ENCODE results near the gene PGK2. TPM values are rescaled to one million over a fixed set of nuclear protein-coding genes. Genes with fewer than 3 reads are reported as not detected.

PGK2 gene
- total RNA-seq, 1 experiment from 2014 or later, result not detected

DNA sequence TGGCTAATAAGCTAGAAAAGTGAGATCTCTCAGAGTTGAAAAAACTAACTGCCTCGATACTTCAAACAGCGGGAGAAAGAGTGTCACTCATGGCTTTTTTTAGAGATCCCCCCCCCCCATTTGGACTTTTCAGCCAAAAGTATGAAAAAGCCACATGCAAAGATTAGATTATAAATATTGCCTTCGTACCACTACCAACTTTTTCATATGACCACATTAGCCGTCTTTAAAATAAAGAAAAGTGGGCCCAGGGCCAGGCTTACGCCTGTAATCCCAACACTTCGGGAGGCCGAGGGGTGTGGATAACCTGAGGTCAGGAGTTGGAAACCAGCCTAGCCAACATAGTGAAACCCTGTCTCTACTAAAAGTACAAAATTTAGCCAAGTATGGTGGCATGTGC is 4.4 kb downstream of the PGK2 start:
- H3K9ac ChIP-seq (ENCODE audit: extremely low read depth, insufficient read length, low read length), result no peak overlapping the region
- no peak overlapping the region for H3K18ac ChIP-seq (ENCODE audit: insufficient read length, low read depth, low read length)
- no peak overlapping the region for H3K56ac ChIP-seq (ENCODE audit: insufficient read length, low read depth, low read length)
- H4K91ac ChIP-seq (ENCODE audit: insufficient read length, low read depth, low read length), result no peak overlapping the region
- H3K23ac ChIP-seq (ENCODE audit: insufficient read length, low read depth, low read length), result no peak overlapping the region
- Mint-ChIP-seq H3K36me3 (ENCODE audit: insufficient read depth in 1 of 3, low read depth in 3 of 3) (peaks cover 0 to 6% (median 3%) of the 10 kb centered on the region in 3 experiments; a peak in 2 of 7 replicates), H3K27me3 (ENCODE audit: low read depth) (no peaks in the 10 kb centered on the region), H3K9me3 (peaks cover 0 to 4% of the 10 kb centered on the region in 2 experiments; a peak in 1 of 5 replicates), H3K27ac (no peak overlapping the region), H3K4me3 (no peak overlapping the region), H3K4me1 (peaks cover 2 to 7% of the 10 kb centered on the region in 2 experiments; a peak in 3 of 4 replicates)
- H3T11ph ChIP-seq (ENCODE audit: low read length), result no peak overlapping the region
- H3K4me2 ChIP-seq (ENCODE audit: insufficient read depth, insufficient read length, low read length), result no peak overlapping the region
- H3K79me2 ChIP-seq (ENCODE audit: insufficient read depth, low read length), result no peaks in the 10 kb centered on the region
- DNase-seq, result no peak
- H3K14ac ChIP-seq (ENCODE audit: insufficient read depth, low read length), result no peak overlapping the region
- no peaks in the 10 kb centered on the region for H3K9me3 ChIP-seq (ENCODE audit: control insufficient read depth, low read depth, low read length)
- no peak overlapping the region for H2BK120ac ChIP-seq (ENCODE audit: low read depth, low read length, poor library complexity, severe bottlenecking)
- no peak overlapping the region for H2BK5ac ChIP-seq (ENCODE audit: insufficient read length, low read length)
- H4K5ac ChIP-seq (ENCODE audit: insufficient read length, low read depth, low read length), result no peak overlapping the region
- no peak overlapping the region for H4K8ac ChIP-seq (replicated peaks; ENCODE audit: insufficient read length, low read depth, low read length)
- H2AFZ ChIP-seq (ENCODE audit: low read length), result no peak overlapping the region
- no peaks in the 10 kb centered on the region for H3K4me1 ChIP-seq (ENCODE audit: insufficient read depth, low read length)
- H3K27ac ChIP-seq (ENCODE audit: insufficient read length, low read depth, low read length), result no peak overlapping the region
- TF ChIP-seq CTCF (conservative IDR thresholded peaks at IDR 0.05), result no peak
- no peak overlapping the region for H2BK20ac ChIP-seq (ENCODE audit: low read depth, low read length, poor library complexity, severe bottlenecking)
- no peaks in the 10 kb centered on the region for H3K23me2 ChIP-seq (ENCODE audit: insufficient read length, low read depth, low read length, poor library complexity, severe bottlenecking)
- no peaks in the 10 kb centered on the region for H3K27me3 ChIP-seq (ENCODE audit: insufficient read depth, low read length)
- no CpG with 5 or more reads among the region's 7 CpGs for WGBS (ENCODE audit: extremely low coverage, insufficient read length, low lambda C conversion rate)
- H2AK5ac ChIP-seq (ENCODE audit: insufficient read length, low read length), result no peak overlapping the region
- no peak overlapping the region for H2BK15ac ChIP-seq (ENCODE audit: low read depth, low read length)
- H3K4ac ChIP-seq (ENCODE audit: low read depth, low read length), result no peak overlapping the region
- no peaks in the 10 kb centered on the region for H4K20me1 ChIP-seq (ENCODE audit: control insufficient read depth, insufficient read depth, insufficient read length)
- no peak overlapping the region for H2BK12ac ChIP-seq (ENCODE audit: insufficient read length, low read depth, low read length)
- H3K79me1 ChIP-seq (ENCODE audit: insufficient read depth, low read depth, low read length, poor library complexity, severe bottlenecking), result no peaks in the 10 kb centered on the region
